Upper lobe of left lung (tissue), 6 donors: ENCODE measurements around the gene GUCY1A1. TPM values are rescaled to one million over a fixed set of nuclear protein-coding genes. Genes with fewer than 3 reads are reported as not detected.

Source experiments
- ATAC-seq, 2 donors: fragments of 200-7000 bp; cut with Tn5 transposase; one replicate each; pipeline ENCODE4 v1.9.1; 2022; ENCODE audit warnings: mild to moderate bottlenecking in 2 of 2, moderate library complexity in 2 of 2; ENCODE audit not compliant: low FRiP score in 2 of 2
- DNase-seq, 2 donors: peaks; one replicate each; pipeline ENCODE4 v3.0.0-alpha.2; 2019 to 2020
- H3K27ac ChIP-seq, 4 donors: fragments of 200-600 bp; sonication (generic); one replicate each; pipeline ENCODE4 v1.5.1; 2016 to 2019
- H3K27me3 ChIP-seq, 4 donors: fragments of 200-600 bp; sonication (generic); one replicate each; pipeline ENCODE4 v1.5.1; 2017 to 2019
- H3K36me3 ChIP-seq, 4 donors: fragments of 200-600 bp; sonication (generic); one replicate each; pipeline ENCODE4 v1.5.1; 2016 to 2019
- H3K4me1 ChIP-seq, 4 donors: fragments of 200-600 bp; sonication (generic); one replicate each; pipeline ENCODE4 v1.5.1; 2018 to 2019
- H3K4me3 ChIP-seq, 4 donors: fragments of 200-600 bp; sonication (generic); one replicate each; pipeline ENCODE4 v1.5.1; 2017 to 2019; ENCODE audit warnings: mild to moderate bottlenecking in 2 of 4, moderate library complexity in 1 of 4
- H3K9me3 ChIP-seq, 4 donors: fragments of 200-600 bp; sonication (generic); one replicate each; pipeline ENCODE4 v1.5.1; 2018 to 2019
- EP300 ChIP-seq, 4 donors: sonication (generic); formaldehyde crosslinking; IDR thresholded peaks; one replicate each; pipeline ENCODE4 v1.5.1; 2017; ENCODE audit warnings: antibody characterized with exemption in 4 of 4, control low read depth in 2 of 4
- POLR2A ChIP-seq, 4 donors: fragments of 450-650 bp; IDR thresholded peaks; one replicate each; pipeline ENCODE4 v1.5.1; 2016 to 2017; ENCODE audit warnings: antibody characterized with exemption in 4 of 4, mild to moderate bottlenecking in 2 of 4
- POLR2AphosphoS5 ChIP-seq, 2 donors: sonication (generic); formaldehyde crosslinking; IDR thresholded peaks; one replicate each; pipeline ENCODE4 v1.5.1; 2017; ENCODE audit warnings: antibody characterized with exemption in 2 of 2
- WGBS, 2 donors: methylation state at CpG; one replicate each; pipeline ENCODE4 v1.1.5; 2017 to 2018; 5-methylcytosine and 5-hydroxymethylcytosine counted together
- total RNA-seq, 6 donors: library from RNA; depleted of rRNA in 4 of 6; stranded (reverse); fragments of >200 nt in 4 of 6; gene quantifications; one replicate each; pipeline versions ENCODE4 v1.1.0 to v1.2.1, GENCODE V29; 2016 to 2021
- TF ChIP-seq, protein P1 (sequence below), 6 experiments: fragments of 450-650 bp in 4 of 6; fragments of 200-600 bp in 2 of 6; sonication (generic) in 2 of 6; IDR thresholded peaks; one replicate each; pipeline ENCODE4 v1.5.1; 2016 to 2019; ENCODE audit warnings: antibody characterized with exemption in 6 of 6
- donor health status: DM: no; HTN: no; CAD: no; lungs with moderate emphysema.
- donor health status: DM: no; HTN: yes; CAD: no; lungs with severe emphysema.

The GUCY1A1 gene
- total RNA-seq, 6 donors from 2014 or later, result 19.0 to 67.1 (median 44.2) TPM

DNA sequence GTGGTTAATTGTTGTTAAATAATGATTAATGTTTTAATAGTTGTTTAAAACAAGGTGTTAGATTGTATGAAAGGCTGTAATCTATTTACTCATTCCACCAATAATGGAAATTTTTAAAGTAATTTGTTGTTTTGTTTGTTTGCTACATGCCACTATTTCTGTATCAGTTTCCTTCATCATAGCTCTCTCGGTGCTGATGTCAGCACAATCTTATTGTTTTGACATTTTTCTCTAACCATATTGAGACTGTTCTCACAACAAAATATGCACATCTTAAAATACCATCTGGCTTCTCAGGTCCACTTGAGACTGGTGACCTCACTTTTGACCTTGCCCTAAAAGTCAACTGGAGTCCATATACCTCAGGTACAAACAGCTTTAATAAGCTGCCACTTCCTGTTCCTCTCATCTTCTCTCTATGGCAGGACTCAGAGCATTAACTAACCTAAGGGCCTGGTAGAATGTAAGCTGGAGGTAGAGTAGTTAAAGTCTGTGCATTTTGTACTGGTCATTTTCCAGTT, 91.2 kb downstream of the GUCY1A1 start:
- TF ChIP-seq POLR2AphosphoS5 (IDR thresholded peaks at IDR 0.05) (no peak), EP300 (IDR thresholded peaks at IDR 0.05) (no peak), POLR2A (IDR thresholded peaks at IDR 0.05) (no peak)
- TF ChIP-seq, protein P1, sequence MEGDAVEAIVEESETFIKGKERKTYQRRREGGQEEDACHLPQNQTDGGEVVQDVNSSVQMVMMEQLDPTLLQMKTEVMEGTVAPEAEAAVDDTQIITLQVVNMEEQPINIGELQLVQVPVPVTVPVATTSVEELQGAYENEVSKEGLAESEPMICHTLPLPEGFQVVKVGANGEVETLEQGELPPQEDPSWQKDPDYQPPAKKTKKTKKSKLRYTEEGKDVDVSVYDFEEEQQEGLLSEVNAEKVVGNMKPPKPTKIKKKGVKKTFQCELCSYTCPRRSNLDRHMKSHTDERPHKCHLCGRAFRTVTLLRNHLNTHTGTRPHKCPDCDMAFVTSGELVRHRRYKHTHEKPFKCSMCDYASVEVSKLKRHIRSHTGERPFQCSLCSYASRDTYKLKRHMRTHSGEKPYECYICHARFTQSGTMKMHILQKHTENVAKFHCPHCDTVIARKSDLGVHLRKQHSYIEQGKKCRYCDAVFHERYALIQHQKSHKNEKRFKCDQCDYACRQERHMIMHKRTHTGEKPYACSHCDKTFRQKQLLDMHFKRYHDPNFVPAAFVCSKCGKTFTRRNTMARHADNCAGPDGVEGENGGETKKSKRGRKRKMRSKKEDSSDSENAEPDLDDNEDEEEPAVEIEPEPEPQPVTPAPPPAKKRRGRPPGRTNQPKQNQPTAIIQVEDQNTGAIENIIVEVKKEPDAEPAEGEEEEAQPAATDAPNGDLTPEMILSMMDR (IDR thresholded peaks at IDR 0.05), result no peak
- Histone ChIP-seq H3K27ac (peak overlapping the region in 1 of 4 donors; percentile 3), H3K4me1 (peaks cover 0 to 17% (median 6%) of the 10 kb centered on the region in 4 donors), H3K4me3 (no peak overlapping the region), H3K36me3 (no peaks in the 10 kb centered on the region), H3K9me3 (no peaks in the 10 kb centered on the region), H3K27me3 (peaks cover 0 to 11% (median 0%) of the 10 kb centered on the region in 4 donors)
- DNase-seq (no peak), ATAC-seq (no peak)
- WGBS, 2 donors, result 88 to 91% methylated on average over 1 of the region's 1 CpG

DNA sequence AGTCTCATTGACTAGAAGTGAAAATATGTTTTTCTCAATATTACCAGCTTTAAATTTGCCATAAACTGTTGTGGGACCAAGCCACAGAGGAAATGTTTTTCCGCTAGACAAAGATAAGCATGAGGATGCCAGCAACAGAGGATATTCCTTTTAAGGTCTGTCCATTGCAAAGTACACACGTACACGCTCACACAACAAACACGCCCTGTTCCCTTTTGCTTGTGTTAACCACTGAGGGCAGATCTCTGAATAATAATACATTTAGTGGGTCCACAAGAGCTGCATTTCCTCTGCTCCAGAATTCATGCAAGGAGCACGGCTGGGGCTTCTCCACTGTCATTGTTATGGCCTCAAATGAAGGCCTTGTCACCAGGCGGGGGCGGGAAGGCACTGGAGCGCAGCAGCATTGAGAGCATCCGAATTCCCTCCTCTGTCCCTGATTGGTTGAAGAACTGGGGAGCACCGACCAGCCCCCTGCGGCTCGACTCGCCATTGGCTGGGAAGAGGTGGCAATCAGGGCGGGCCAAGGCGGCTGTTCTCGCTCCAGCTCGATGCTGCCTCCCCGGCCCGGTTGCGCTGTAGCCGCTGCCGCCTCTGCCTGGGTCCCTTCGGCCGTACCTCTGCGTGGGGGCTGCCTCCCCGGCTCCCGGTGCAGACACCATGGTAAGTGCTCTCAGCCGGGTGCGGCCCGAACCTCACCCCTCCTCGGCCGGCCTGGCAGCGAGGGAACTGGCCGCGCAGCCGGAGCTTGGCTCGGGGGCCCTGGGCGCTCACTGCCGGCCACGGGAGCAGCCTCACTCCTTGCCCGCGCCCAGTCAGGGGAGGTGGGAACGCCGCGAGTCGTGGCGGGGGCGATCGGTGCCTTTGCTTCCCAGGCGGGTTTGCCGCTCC, 92.1 kb downstream of the GUCY1A1 start, which contains the start of gene GUCY1B1:
GUCY1B1 (plus strand) TSS at position 541 of the 891 bp plus-strand sequence; CDS start at position 661, 120 bp downstream.
- peaks cover 0 to 11% (median 0%) of the 10 kb centered on the region in 4 donors for H3K27me3 ChIP-seq
- 12 to 32% methylated on average over 11 to 25 of the region's 51 CpGs for WGBS, 2 donors

DNA sequence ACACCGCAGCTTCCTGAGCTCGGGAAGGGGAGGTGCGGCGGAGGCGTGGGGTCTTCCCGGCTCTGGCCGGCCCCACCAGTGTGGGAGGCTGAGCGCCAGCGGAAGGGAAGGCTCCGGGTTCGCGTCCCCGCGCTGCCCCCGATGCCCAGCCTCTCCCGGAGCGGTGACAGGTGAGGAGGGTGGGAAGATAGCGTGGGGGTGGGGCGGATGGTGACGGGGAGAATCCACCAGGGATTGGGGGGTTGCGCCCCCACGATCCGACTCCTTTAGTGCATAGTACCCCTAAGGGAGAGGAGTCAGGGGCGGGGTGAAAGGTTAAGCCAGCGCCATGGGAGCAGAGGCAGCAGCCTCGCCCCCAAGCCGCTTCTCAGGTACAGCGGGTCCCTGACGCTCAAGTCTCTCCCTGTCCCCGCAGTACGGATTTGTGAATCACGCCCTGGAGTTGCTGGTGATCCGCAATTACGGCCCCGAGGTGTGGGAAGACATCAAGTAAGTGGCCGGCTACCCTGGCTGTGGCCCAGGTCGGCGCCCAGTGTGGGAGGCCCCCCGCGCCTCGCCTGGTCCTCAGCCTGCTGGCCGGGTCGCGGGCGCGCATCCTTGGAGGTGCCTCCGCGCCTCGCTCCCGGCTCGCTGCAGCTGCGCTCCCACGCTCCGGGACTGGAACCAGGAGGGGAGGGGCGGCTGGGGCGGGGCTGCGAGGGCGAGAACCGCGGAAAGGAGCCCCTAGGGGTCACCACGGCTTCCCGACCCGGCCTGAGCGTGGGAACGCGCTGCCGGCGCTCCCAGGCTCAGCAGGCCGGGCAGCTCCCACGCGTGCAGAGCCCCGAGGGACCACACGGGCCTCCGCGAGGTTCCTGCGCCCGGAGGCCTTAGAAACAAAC, 93.0 kb downstream of the GUCY1A1 start:
- ATAC-seq, result peak; percentile 59 to 80
- TF ChIP-seq POLR2A (IDR thresholded peaks at IDR 0.05) (peak in 1 of 4 donors; percentile 12), POLR2AphosphoS5 (IDR thresholded peaks at IDR 0.05) (peak in 1 of 2 donors; percentile 48), EP300 (IDR thresholded peaks at IDR 0.05) (no peak)
- TF ChIP-seq, protein P1 (IDR thresholded peaks at IDR 0.05), result peak in 1 of 6 experiments; percentile 37
- Histone ChIP-seq H3K27ac (peak overlapping the region; percentile 72 to 92 (median 88)), H3K9me3 (no peaks in the 10 kb centered on the region), H3K27me3 (peaks cover 0 to 11% (median 0%) of the 10 kb centered on the region in 4 donors), H3K4me1 (peaks cover 0 to 17% (median 6%) of the 10 kb centered on the region in 4 donors), H3K36me3 (no peaks in the 10 kb centered on the region), H3K4me3 (peak overlapping the region; percentile 46 to 78 (median 54))
- 2 to 33% methylated on average over 1 to 58 of the region's 77 CpGs for WGBS, 2 donors
- peak; percentile 43 to 92 for DNase-seq

More for the DNA sequence above, 92.1 kb downstream of the GUCY1A1 start, which contains the start of gene GUCY1B1:
- Histone ChIP-seq H3K4me3 (peak within 1 kb of the TSS; percentile 46 to 78 (median 54)), H3K27ac (peak within 1 kb of the TSS; percentile 72 to 92 (median 88)), H3K36me3 (no peaks in the 10 kb centered on the region), H3K9me3 (no peaks in the 10 kb centered on the region), H3K4me1 (peaks cover 0 to 17% (median 6%) of the 10 kb centered on the region in 4 donors)
- DNase-seq (peak; percentile 95), ATAC-seq (peak; percentile 99)
- peak in 2 of 4 donors; percentile 10 to 52 for TF ChIP-seq POLR2A (IDR thresholded peaks at IDR 0.05)
- peak in 1 of 2 donors; percentile 61 for TF ChIP-seq POLR2AphosphoS5 (IDR thresholded peaks at IDR 0.05)
- no peak for TF ChIP-seq EP300 (IDR thresholded peaks at IDR 0.05)
- TF ChIP-seq, protein P1 (IDR thresholded peaks at IDR 0.05), result peak in 5 of 6 experiments; percentile 29 to 60 (median 56)

DNA sequence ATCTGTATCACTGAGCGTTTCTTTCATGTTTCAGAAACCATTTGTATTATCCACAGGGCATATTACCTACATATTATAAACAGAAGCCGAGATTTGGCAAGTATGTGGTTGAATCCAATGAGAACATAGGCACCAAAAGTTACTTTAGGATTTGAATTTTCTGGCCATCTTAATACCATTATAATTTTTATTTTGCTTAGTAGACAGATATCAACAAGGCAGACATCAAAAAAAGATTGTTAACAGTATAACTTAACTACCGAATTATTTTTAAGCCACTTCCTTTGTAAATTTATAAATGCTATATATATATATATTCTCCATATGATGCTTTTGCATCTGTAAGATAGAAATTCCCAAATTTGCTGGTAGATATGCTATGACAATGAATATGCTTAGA, 94.4 kb downstream of the GUCY1A1 start:
- TF ChIP-seq, protein P1 (IDR thresholded peaks at IDR 0.05), result no peak
- no peak for TF ChIP-seq POLR2AphosphoS5 (IDR thresholded peaks at IDR 0.05)
- 88 to 96% methylated on average over 3 of the region's 3 CpGs for WGBS, 2 donors
- Histone ChIP-seq H3K4me1 (peaks cover 0 to 17% (median 6%) of the 10 kb centered on the region in 4 donors), H3K27ac (peak overlapping the region in 1 of 4 donors; percentile 24), H3K27me3 (peaks cover 0 to 11% (median 0%) of the 10 kb centered on the region in 4 donors), H3K36me3 (no peaks in the 10 kb centered on the region), H3K4me3 (no peak overlapping the region), H3K9me3 (no peaks in the 10 kb centered on the region)
- DNase-seq (no peak), ATAC-seq (no peak)
